ENCODE results near the gene PPM1F.

The PPM1F gene

GRCh38 chr22:21965762-21966288, 13.2 kb upstream of the PPM1F start:
- ATAC-seq, result no peak
- TF ChIP-seq SNAI2 (CRISPR knock-in tag; IDR thresholded peaks at IDR 0.05), result no peak
- no peak for TF ChIP-seq ZNF8 (CRISPR knock-in tag; IDR thresholded peaks at IDR 0.05)
- no peak for TF ChIP-seq ZFP3 (CRISPR knock-in tag; IDR thresholded peaks at IDR 0.05)
- TF ChIP-seq CREB5 (CRISPR knock-in tag; IDR thresholded peaks at IDR 0.05; ENCODE audit: low read depth), result no peak
- no peak for TF ChIP-seq ARNTL (CRISPR knock-in tag; IDR thresholded peaks at IDR 0.05; ENCODE audit: borderline replicate concordance, low read depth)
- TF ChIP-seq GLIS3 (CRISPR knock-in tag; IDR thresholded peaks at IDR 0.05), result no peak
- TF ChIP-seq ESRRG (CRISPR knock-in tag; IDR thresholded peaks at IDR 0.05), result no peak
- no peak for TF ChIP-seq ZNF70 (CRISPR knock-in tag; IDR thresholded peaks at IDR 0.05)
- no peak for TF ChIP-seq ISL1 (CRISPR knock-in tag; IDR thresholded peaks at IDR 0.05)
- TF ChIP-seq PATZ1 (CRISPR knock-in tag; IDR thresholded peaks at IDR 0.05; ENCODE audit: borderline replicate concordance), result no peak
- no peak for TF ChIP-seq ZC3H10 (CRISPR knock-in tag; IDR thresholded peaks at IDR 0.05)
- no peak for TF ChIP-seq BACH2 (CRISPR knock-in tag; IDR thresholded peaks at IDR 0.05; ENCODE audit: borderline replicate concordance)
- TF ChIP-seq TSHZ2 (CRISPR knock-in tag; IDR thresholded peaks at IDR 0.05), result no peak
- TF ChIP-seq RARB (CRISPR knock-in tag; IDR thresholded peaks at IDR 0.05), result no peak
- no peak for TF ChIP-seq ZFP30 (CRISPR knock-in tag; IDR thresholded peaks at IDR 0.05)
- no peak for TF ChIP-seq CSRNP3 (CRISPR knock-in tag; IDR thresholded peaks at IDR 0.05)
- no peak for TF ChIP-seq ZNF565 (CRISPR knock-in tag; conservative IDR thresholded peaks at IDR 0.05; ENCODE audit: low read depth)
- TF ChIP-seq POU6F1 (CRISPR knock-in tag; IDR thresholded peaks at IDR 0.05; ENCODE audit: borderline replicate concordance, low read depth), result no peak
- no peak for TF ChIP-seq TOX (CRISPR knock-in tag; IDR thresholded peaks at IDR 0.05; ENCODE audit: borderline replicate concordance)

- no peak for ATAC-seq
- TF ChIP-seq ISL1 (CRISPR knock-in tag; IDR thresholded peaks at IDR 0.05) (no peak), BACH2 (CRISPR knock-in tag; IDR thresholded peaks at IDR 0.05; ENCODE audit: borderline replicate concordance) (no peak), TCF4 (CRISPR knock-in tag; IDR thresholded peaks at IDR 0.05; ENCODE audit: borderline replicate concordance) (no peak), ZFP3 (CRISPR knock-in tag; IDR thresholded peaks at IDR 0.05) (no peak), ZNF8 (CRISPR knock-in tag; IDR thresholded peaks at IDR 0.05) (no peak), CSDC2 (CRISPR knock-in tag; IDR thresholded peaks at IDR 0.05) (no peak), ZC3H10 (CRISPR knock-in tag; IDR thresholded peaks at IDR 0.05) (no peak), RARB (CRISPR knock-in tag; IDR thresholded peaks at IDR 0.05) (no peak), TOX (CRISPR knock-in tag; IDR thresholded peaks at IDR 0.05; ENCODE audit: borderline replicate concordance) (no peak), ARNTL (CRISPR knock-in tag; IDR thresholded peaks at IDR 0.05; ENCODE audit: borderline replicate concordance, low read depth) (no peak), CSRNP3 (CRISPR knock-in tag; IDR thresholded peaks at IDR 0.05) (no peak), OSR1 (CRISPR knock-in tag; IDR thresholded peaks at IDR 0.05) (no peak), ZNF565 (CRISPR knock-in tag; conservative IDR thresholded peaks at IDR 0.05; ENCODE audit: low read depth) (no peak), ZNF70 (CRISPR knock-in tag; IDR thresholded peaks at IDR 0.05) (no peak), ESRRG (CRISPR knock-in tag; IDR thresholded peaks at IDR 0.05) (no peak), POU6F1 (CRISPR knock-in tag; IDR thresholded peaks at IDR 0.05; ENCODE audit: borderline replicate concordance, low read depth) (no peak), SNAI2 (CRISPR knock-in tag; IDR thresholded peaks at IDR 0.05) (no peak), GLIS3 (CRISPR knock-in tag; IDR thresholded peaks at IDR 0.05) (no peak), PPARA (CRISPR knock-in tag; IDR thresholded peaks at IDR 0.05; ENCODE audit: borderline replicate concordance) (no peak), PATZ1 (CRISPR knock-in tag; IDR thresholded peaks at IDR 0.05; ENCODE audit: borderline replicate concordance) (no peak)
Observed at GRCh38 chr22:21964918-21965484, 12.4 kb upstream of the PPM1F start.

All from SK-N-SH treated with all-trans-retinoic acid at 6 μM for 48 hours (cell line).